ENCODE results near the gene FRMD6. TPM values are rescaled to one million over a fixed set of nuclear protein-coding genes. Genes with fewer than 3 reads are reported as not detected.
"Not testable (repeated sequence)": the region's sequence is repeated elsewhere in the genome, so short reads cannot be mapped to it uniquely, and the experiment has no call there.

Gene FRMD6
- total RNA-seq, 2 experiments from 2014 or later, result 2.5 to 3.5 TPM

GRCh38 chr14:51727526-51727925 lies 75.8 kb downstream of the FRMD6 start:
- no peaks in the 10 kb centered on the region for H3K36me3 Mint-ChIP-seq
- no peak overlapping the region for H3K27ac Mint-ChIP-seq
- no peaks in the 10 kb centered on the region for H3K9me3 Mint-ChIP-seq
- POLR2A ChIA-PET, result no interaction called here
- ATAC-seq (ENCODE audit: low read depth), result no peak
- H3K4me1 Mint-ChIP-seq, result peaks cover 2% of the 10 kb centered on the region
- H3K27me3 Mint-ChIP-seq, result peaks cover 5% of the 10 kb centered on the region
- no peak for DNase-seq
- no peak overlapping the region for H3K4me3 Mint-ChIP-seq

GRCh38 chr14:51730098-51730497 lies 78.4 kb downstream of the FRMD6 start:
- peaks cover 8% of the 10 kb centered on the region for H3K27me3 Mint-ChIP-seq
- H3K27ac Mint-ChIP-seq, result no peak overlapping the region
- ATAC-seq (ENCODE audit: low read depth) (no peak), DNase-seq (no peak)
- H3K36me3 Mint-ChIP-seq, result no peaks in the 10 kb centered on the region
- peaks cover 2% of the 10 kb centered on the region for H3K4me1 Mint-ChIP-seq
- no peaks in the 10 kb centered on the region for H3K9me3 Mint-ChIP-seq
- H3K4me3 Mint-ChIP-seq, result no peak overlapping the region
- POLR2A ChIA-PET, result no interaction called here

GRCh38 chr14:51730684-51731083 lies 79.0 kb downstream of the FRMD6 start:
- POLR2A ChIA-PET, result no interaction called here

GRCh38 chr14:51732494-51733112 lies 80.9 kb downstream of the FRMD6 start:
- Mint-ChIP-seq H3K36me3 (no peaks in the 10 kb centered on the region), H3K4me3 (no peak overlapping the region), H3K4me1 (peaks cover 1% of the 10 kb centered on the region), H3K9me3 (no peaks in the 10 kb centered on the region), H3K27ac (no peak overlapping the region), H3K27me3 (peaks cover 17% of the 10 kb centered on the region)
- ATAC-seq (ENCODE audit: low read depth), result no peak
- no peak for DNase-seq
- POLR2A ChIA-PET, result no interaction called here

More at GRCh38 chr14:51730684-51731083, 79.0 kb downstream of the FRMD6 start:
- DNase-seq (no peak), ATAC-seq (ENCODE audit: low read depth) (no peak)
- Mint-ChIP-seq H3K4me1 (peaks cover 2% of the 10 kb centered on the region), H3K27ac (no peak overlapping the region), H3K4me3 (no peak overlapping the region), H3K36me3 (no peaks in the 10 kb centered on the region), H3K9me3 (no peaks in the 10 kb centered on the region), H3K27me3 (peaks cover 10% of the 10 kb centered on the region)

GRCh38 chr14:51733147-51733546 lies 81.4 kb downstream of the FRMD6 start:
- POLR2A ChIA-PET, result no interaction called here
- Mint-ChIP-seq H3K36me3 (no peaks in the 10 kb centered on the region), H3K27me3 (peaks cover 17% of the 10 kb centered on the region), H3K4me3 (no peak overlapping the region), H3K4me1 (no peaks in the 10 kb centered on the region), H3K9me3 (no peaks in the 10 kb centered on the region), H3K27ac (no peak overlapping the region)
- ATAC-seq (ENCODE audit: low read depth), result no peak
- DNase-seq, result no peak

- peaks cover 17% of the 10 kb centered on the region for H3K27me3 Mint-ChIP-seq
- H3K4me1 Mint-ChIP-seq, result no peaks in the 10 kb centered on the region
- DNase-seq (no peak), ATAC-seq (ENCODE audit: low read depth) (no peak)
- H3K27ac Mint-ChIP-seq, result no peak overlapping the region
- no peaks in the 10 kb centered on the region for H3K36me3 Mint-ChIP-seq
- no peak overlapping the region for H3K4me3 Mint-ChIP-seq
- no peaks in the 10 kb centered on the region for H3K9me3 Mint-ChIP-seq
- POLR2A ChIA-PET, result no interaction called here
These were observed 84.1 kb downstream of the FRMD6 start for GRCh38 chr14:51735851-51736250.

- Mint-ChIP-seq H3K4me3 (no peak overlapping the region), H3K27me3 (peaks cover 9% of the 10 kb centered on the region), H3K36me3 (no peaks in the 10 kb centered on the region), H3K27ac (no peak overlapping the region), H3K4me1 (no peaks in the 10 kb centered on the region), H3K9me3 (no peaks in the 10 kb centered on the region)
- ATAC-seq (ENCODE audit: low read depth) (no peak), DNase-seq (no peak)
- POLR2A ChIA-PET, result interaction anchor here (0.6 kb wide), 1 partner anchor 954 kb away, joined by 3 read pairs; no protein-coding TSS in a partner anchor
These were observed 87.0 kb downstream of the FRMD6 start for GRCh38 chr14:51738754-51739153.

- Mint-ChIP-seq H3K36me3 (no peaks in the 10 kb centered on the region), H3K4me1 (no peaks in the 10 kb centered on the region), H3K27ac (no peak overlapping the region), H3K4me3 (no peak overlapping the region), H3K9me3 (no peaks in the 10 kb centered on the region), H3K27me3 (no peaks in the 10 kb centered on the region)
- ATAC-seq (ENCODE audit: low read depth) (peak; percentile 46), DNase-seq (peak; percentile 41)
- POLR2A ChIA-PET, result interaction anchor here (0.6 to 1.2 kb wide), 2 partner anchors 117 to 189 kb away, joined by 3 to 4 read pairs; partner anchors contain the start of gene GNG2
These were observed 91.9 kb downstream of the FRMD6 start for GRCh38 chr14:51743588-51744000.

- DNase-seq (no peak), ATAC-seq (ENCODE audit: low read depth) (peak; percentile 58)
- no peaks in the 10 kb centered on the region for H3K4me1 Mint-ChIP-seq
- no peaks in the 10 kb centered on the region for H3K27me3 Mint-ChIP-seq
- POLR2A ChIA-PET, result no interaction called here
- no peak overlapping the region for H3K4me3 Mint-ChIP-seq
- H3K27ac Mint-ChIP-seq, result no peak overlapping the region
- no peaks in the 10 kb centered on the region for H3K9me3 Mint-ChIP-seq
- no peaks in the 10 kb centered on the region for H3K36me3 Mint-ChIP-seq
These were observed 92.8 kb downstream of the FRMD6 start for GRCh38 chr14:51744372-51745130.

- H3K27ac Mint-ChIP-seq; ATAC-seq (ENCODE audit: low read depth); POLR2A ChIA-PET; H3K9me3 Mint-ChIP-seq; H3K36me3 Mint-ChIP-seq; H3K4me1 Mint-ChIP-seq; H3K27me3 Mint-ChIP-seq; H3K4me3 Mint-ChIP-seq: not testable (repeated sequence)
- peak; percentile 48 for DNase-seq
These were observed 95.1 kb downstream of the FRMD6 start for GRCh38 chr14:51746823-51747222.

GRCh38 chr14:51750542-51750941 lies 98.8 kb downstream of the FRMD6 start:
- Mint-ChIP-seq H3K9me3 (no peaks in the 10 kb centered on the region), H3K27me3 (no peaks in the 10 kb centered on the region)

GRCh38 chr14:51751611-51752345 lies 100.1 kb downstream of the FRMD6 start:
- DNase-seq, result not testable (repeated sequence)

More at GRCh38 chr14:51750542-51750941, 98.8 kb downstream of the FRMD6 start:
- H3K36me3 Mint-ChIP-seq, result no peaks in the 10 kb centered on the region
- H3K4me1 Mint-ChIP-seq, result no peaks in the 10 kb centered on the region
- H3K4me3 Mint-ChIP-seq, result no peak overlapping the region
- POLR2A ChIA-PET, result no interaction called here
- no peak overlapping the region for H3K27ac Mint-ChIP-seq
- DNase-seq (no peak), ATAC-seq (ENCODE audit: low read depth) (no peak)

GRCh38 chr14:51757756-51758155 lies 106.0 kb downstream of the FRMD6 start:
- POLR2A ChIA-PET; H3K27ac Mint-ChIP-seq; H3K4me1 Mint-ChIP-seq; H3K9me3 Mint-ChIP-seq; ATAC-seq (ENCODE audit: low read depth); H3K36me3 Mint-ChIP-seq; H3K4me3 Mint-ChIP-seq; DNase-seq: not testable (repeated sequence)
- H3K27me3 Mint-ChIP-seq, result peaks cover 18% of the 10 kb centered on the region

More at GRCh38 chr14:51751611-51752345, 100.1 kb downstream of the FRMD6 start:
- H3K27ac Mint-ChIP-seq; H3K4me1 Mint-ChIP-seq; H3K9me3 Mint-ChIP-seq; H3K4me3 Mint-ChIP-seq; POLR2A ChIA-PET; ATAC-seq (ENCODE audit: low read depth); H3K36me3 Mint-ChIP-seq; H3K27me3 Mint-ChIP-seq: not testable (repeated sequence)

Measured in activated naive CD8-positive, alpha-beta T cell treated with anti-CD3 and anti-CD28 coated beads, Interleukin-2, amount 10 ng/mL, durations not matched to agents 7 days and 5 days (primary cell).